Measurements from ENCODE around the gene PHLPP1.

Gene PHLPP1

DNA sequence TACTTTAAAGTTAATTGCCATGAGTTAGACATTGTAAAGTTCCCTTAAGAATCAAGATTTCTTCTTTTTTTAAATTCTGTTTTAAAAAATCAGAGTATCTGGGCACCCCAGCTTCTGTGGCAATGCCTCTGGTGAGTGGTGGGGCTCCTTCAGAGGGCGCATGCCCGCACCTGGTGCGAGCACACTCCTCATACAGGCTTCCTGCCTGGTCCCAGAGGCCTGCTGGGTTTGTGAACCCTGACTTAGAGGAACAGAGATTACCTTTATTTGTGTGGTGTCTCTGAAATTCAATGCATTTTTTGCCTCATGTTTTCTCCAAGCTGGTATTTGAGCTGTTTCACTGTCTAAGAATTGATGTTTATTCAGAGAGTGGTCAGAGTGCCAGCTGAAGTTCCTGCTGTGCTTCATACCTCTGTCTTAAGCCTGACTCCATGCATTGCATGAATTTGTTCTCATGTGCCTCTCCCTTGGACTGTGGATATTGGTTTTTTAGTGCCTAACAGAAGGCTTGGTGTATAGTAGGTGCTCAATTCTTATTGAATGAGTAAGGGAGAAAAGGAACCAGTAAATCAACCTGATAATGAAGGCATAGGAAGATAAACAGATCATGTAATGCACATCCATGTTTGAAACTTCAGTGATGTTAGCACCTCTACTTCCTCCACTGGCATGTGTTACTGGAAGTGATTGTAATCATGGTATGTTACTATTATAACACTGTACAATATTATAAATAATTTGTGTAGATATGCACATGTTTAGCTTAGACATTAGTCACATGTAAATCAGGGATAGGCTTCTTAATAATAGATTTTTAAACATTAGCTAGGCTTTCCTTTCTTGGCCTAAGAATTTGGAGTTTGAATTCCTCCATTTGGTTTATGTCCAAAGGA is 29.0 kb downstream of the PHLPP1 start:
- DNase-seq, result no peak

DNA sequence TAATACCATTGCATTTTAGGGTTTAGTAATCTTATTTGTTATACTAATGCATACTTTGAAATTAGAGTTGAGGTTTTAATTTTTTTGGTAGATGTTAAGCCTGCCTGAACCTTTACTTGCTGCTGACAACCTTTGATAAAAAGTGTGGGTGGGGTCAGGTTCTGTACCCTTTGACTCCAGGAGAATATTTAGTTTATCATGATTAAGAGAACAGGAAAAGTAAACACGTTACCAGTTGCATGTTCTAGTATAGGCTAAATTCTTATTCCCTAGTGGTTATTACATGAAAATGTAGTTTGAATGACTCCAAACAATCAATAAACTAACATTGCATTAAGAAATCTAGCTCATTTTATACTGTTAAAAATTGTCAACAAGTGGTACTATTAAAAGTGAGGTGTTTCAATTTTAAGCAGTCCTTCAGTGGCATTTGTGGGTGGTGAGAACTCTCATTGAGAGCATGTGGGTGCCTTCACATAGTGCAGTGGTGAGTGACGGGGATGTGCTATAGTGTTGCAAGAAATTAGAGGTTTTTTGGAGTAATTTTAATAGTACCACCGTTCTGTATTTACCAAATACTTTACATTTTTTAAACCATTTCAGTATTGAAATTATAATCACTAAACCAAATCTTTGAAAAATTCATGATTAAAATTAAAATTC is 29.9 kb downstream of the PHLPP1 start:
- DNase-seq, result no peak

DNA sequence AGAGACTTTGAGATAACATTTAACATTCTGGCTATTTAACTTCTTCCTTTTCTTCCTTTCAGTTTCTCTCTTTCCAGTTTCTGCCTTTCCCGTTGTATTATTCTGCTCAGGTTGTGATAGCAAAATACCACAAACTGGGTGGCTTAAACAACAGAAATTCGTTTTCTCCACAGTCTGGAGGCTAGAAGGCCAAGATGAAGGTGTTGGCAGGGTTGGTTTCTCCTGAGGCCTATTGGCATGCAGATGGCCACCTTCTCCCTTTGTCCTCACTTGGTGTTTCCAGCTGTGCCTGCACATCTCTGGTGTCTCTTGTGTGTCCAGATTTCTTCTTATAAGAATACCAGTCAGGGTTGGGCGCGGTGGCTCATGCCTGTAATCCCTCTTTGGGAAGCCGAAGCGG is 34.0 kb downstream of the PHLPP1 start:
- DNase-seq, result no peak

DNA sequence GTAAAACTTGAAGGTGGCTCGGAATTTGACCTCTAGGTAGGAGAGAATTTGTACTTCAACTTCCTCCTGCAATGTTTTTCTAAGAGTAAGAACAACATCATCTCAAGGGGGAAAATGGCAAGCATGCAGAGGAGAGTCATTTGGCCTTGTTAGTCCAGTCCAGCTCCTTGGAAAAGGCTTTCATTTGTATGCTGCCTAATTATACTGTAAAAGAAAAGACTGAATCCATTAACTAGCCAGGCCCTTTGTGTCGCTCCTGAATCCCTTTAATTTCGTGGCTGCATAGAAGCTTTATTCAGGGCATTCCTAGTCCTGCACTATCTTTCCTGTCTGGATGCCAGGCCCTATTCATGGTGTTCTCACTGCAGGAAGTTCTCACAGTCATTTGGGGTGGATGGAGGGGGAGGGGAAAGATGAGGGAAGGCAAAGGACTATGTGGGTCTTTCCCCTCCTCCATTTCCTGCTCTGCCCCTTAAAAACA is 36.0 kb downstream of the PHLPP1 start:
- no peak for DNase-seq

DNA sequence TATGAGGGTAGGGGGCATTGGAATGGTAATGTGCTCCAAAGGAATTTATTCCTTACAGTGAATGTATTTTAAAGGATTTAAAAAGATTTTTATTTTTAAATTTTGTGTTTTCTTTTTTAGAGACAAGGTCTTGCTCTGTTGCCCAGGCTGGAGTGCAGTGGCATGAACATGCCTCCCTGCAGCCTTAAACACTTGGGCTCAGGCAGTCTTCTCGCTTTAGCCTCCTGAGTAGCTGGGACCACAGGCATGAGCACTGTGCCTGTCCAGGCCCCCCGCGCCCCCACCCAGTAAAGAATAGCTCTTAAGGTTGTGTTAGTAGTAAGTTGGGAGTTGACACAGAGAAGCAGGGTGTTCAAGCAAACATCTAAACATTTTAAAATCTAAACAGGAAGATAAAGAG is 36.6 kb downstream of the PHLPP1 start:
- no peak for DNase-seq

DNA sequence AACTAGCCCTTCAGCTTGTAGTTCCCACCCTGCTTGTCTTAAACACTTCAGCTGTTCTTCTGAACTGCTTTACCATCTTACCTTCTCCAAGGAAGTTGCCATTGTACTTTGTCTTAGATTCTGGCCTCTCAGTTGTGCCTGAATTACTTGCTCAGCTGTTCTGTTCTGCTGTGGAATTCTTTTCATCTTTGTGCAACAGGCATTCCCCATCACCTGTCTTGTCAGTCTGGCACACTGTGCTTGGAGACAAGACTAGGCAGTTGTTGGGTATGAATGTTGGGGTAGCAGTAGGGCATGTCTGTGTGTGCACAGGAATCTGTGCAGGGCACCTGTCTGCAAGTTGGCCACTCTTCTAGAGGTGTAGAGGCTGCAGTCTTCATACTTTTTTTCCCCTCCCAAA is 38.7 kb downstream of the PHLPP1 start:
- no peak for DNase-seq

DNA sequence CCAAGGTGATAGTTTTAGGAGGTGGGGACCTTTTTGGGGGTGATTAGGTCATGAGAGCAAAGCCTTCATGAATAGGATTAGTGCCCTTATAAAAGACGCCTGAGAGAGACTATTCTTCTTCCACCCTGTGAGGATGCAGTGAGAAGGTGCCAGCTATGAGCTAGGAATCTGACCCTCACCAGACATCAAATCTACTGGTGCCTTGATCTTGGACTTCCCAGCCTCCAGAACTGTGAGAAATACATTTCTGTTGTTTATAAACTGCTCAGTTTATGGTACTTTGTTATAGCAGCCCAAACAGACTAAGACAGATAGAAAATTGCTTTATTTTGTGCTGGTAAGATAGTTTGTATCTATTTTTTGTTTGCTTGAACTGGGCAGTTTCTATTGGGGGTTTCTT is 40.1 kb downstream of the PHLPP1 start:
- DNase-seq, result no peak

DNA sequence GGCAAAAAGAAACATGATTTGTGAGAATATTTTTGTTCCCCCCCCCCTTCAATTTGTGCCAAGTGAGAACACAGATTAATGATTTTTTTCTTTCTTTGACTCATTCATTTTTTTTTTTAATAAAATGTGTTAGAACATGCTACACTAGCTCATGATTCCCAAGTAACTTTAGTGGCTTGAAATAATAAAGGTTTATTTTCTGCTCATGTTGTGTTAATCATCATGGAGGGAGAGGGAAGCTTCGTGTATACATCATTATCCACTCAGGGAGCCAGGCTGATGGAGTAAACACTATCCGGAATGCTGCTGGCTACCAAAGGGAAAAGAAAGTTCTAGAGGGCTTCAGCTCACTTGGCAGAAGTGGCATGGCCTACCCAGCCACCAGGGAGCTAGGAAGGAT is 40.6 kb downstream of the PHLPP1 start:
- no peak for DNase-seq

DNA sequence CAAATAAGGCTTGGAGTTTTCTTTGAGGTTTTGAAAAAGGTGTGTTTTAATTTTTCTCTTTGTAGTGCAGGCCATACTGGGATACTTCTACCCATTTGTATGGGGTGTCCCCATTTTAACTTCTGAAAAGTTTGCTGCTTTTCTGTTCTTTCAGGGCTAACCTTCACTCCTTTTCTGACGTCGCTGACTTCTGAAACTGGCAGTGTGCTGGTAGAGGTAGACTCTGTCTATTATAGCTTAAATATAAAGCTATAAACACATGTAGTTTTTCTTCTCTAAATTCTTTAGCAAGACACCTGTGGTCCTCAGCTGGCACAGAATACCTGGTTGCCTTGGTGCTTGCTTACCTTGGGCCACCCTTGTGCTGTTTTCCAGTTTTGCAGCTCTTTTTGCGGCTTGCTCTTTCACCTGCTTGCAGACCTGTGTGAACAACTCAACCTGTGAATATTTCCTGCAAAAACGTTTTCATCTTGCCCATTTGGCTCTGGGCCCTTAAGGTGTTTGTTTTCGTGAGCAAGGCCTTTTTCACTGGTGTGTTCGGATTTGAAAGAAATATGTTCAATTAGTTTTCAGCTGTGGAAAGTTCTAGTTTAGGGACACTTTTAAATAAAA is 42.2 kb downstream of the PHLPP1 start:
- no peak for DNase-seq

DNA sequence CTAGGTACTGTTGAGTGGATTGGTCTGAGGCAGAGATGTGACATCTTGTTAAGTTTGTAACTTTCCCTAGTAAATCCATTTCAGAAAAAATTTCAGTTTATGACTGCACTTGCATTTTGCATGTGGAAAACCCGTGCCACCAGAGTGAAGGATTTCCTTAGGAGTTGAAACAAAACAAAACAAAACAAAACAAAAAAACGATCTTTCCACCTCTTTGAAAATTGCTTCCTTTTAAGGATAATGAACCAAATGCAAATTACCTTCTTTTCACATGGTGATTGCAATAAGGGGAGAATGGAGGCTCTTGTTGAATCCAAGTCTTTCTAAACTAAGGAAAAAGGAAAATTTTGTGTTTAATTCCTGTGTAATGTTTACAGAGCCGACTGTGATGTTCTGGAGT is 43.2 kb downstream of the PHLPP1 start:
- DNase-seq, result no peak

DNA sequence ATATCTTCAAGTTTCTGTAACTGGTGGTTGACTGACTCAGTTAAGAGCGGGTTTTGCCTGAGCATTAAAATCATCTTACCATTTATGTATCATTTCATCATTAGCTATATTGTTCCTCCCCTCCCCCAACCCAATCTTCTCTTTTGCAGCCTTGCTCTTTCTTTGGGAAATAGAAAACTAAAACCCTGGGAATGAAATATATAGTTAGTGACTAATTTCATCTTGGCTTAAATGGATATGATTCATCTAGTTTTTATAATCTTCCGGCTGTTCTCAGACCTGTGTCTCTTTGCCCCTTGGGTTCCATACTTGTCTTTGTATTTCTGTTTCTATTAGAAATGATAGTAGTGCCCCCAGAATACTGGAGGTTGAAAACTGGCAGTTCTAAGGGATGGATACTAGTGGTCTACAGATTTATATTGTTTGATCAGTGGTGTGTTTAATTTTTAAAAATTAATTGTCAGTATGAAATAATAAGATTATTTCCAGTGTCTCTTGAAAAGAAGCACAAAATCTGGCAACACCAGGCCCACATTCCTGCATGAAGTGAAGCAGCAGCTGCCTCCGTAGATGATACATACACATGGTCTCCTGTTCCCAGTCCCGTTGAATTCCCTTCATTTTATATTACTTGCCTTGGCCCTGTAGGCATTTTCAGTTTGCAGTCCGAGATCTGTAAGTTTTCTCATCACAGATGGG is 44.5 kb downstream of the PHLPP1 start:
- DNase-seq, result no peak

DNA sequence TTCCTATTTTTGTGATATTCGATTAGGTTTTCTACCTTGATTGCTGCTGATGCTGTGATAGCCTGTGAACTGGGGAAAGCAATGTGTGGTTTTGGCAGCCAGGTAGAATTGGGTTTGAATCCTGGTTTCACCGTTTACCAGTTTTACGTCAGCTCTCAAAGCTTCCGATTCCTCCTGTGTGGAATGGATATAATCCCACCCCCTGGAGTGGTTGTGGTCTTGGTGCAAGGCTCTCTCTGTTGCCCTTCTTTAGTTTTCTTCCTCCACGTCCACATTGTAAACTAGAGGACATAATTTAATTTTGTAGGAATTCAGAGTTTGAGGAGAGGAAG is 45.0 kb downstream of the PHLPP1 start:
- no peak for DNase-seq

DNA sequence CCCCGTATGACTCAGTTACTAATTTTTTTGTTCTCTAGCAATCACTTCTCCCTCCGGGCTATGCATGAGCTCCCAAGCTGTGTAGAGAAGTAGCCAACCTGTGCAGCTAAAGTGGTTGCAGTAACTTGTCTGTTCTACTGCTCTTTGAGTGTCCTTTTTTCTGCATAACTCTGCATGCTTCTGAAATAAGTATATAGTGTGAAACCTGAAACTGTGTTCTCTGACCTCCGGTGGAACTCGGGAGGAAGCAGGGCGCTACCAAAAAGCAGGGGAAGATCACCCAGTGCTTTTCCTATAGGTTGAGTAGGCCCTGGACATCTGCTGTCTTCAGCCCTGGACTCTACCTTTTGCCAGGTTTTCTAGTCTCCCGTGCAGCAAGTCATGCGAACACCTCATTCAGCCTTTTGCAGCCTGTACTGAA is 47.8 kb downstream of the PHLPP1 start:
- DNase-seq, result no peak

DNA sequence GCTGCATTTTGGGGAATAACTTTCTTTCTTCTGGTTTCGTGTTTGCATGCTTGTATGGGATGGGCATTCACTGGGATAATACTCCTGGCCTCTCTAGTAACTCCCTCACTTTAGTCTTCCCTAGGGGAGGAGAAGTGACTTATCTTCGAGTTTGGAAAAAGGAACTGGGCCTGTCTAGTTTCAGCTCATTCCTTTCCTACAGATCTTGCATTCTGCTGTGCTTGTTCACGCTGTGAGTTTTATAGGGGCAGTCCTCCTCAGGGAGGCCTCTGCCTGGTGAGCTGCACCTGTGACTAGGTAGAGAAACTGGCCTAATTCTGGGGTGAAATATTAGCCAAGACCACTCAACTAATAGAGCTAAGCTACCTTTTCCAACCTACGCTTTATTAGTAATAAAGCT is 50.9 kb downstream of the PHLPP1 start:
- DNase-seq, result no peak

DNA sequence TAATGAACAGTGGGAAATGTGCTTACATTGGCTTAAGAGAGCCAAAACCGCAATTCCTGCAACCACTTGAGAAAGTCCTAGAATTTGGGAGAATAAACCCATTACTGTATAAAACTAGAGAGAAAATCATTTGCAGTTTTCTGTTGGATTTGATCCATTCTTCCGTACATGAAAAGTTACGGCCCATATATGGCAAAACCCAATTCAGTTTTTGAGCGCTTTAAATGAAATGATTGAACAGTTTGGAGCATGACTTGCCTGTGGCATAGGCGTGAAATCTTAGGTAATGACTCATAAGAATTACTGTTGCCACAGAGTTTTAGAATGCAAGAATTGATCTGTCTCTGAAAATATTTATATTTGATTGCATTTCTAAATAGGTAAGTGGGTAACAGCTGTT is 52.0 kb downstream of the PHLPP1 start:
- DNase-seq, result no peak

DNA sequence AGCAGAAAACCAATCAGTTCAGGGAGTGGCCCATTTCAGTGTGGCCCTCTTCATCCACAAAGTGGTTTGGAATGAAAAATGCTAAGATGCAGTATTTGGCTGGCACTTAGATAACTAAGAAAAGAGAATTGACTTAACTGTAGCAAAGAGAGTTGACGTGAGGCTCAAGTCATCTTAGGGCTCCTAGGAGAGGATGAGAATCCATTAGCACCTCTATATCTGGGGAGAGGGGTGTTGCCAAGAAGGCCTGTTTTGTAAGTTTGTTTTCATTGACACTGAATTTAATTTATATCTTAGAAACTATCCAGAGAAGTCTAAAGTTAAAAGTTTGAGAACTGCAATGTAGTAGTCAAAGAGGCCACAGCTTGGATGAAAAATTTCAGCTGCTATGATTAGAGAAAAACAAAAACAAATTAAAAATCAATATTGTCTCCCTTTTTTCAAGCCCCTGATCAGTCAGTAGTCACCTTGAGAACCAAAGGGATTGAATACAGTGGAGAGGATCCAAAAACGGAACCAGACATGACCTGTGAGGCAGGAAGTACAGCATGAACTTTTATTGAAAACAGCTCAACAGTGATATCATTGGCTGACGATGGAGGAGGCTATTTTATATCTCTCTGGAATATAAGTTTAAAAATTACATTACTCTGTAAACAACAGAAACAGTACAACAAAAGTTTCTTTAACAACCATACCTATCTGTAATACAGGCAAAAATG is 52.7 kb downstream of the PHLPP1 start:
- no peak for DNase-seq

DNA sequence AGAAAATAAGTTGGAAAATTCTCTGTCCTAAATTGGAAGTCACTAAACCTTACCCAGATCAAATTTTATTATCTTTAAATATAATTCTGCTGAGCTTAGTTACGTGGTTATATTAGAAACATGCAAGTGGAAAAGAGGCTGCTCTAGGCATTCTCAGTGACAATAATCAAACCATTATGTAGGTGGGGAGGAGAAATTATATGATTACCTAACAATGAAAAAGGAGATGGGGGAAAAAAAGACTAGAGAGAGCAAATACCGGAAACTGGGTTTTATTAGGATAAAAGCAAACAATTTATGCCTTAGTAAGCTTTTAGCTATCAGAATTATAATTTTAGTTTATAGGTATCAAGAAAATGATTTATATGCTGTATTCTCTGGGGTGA is 53.2 kb downstream of the PHLPP1 start:
- no peak for DNase-seq

DNA sequence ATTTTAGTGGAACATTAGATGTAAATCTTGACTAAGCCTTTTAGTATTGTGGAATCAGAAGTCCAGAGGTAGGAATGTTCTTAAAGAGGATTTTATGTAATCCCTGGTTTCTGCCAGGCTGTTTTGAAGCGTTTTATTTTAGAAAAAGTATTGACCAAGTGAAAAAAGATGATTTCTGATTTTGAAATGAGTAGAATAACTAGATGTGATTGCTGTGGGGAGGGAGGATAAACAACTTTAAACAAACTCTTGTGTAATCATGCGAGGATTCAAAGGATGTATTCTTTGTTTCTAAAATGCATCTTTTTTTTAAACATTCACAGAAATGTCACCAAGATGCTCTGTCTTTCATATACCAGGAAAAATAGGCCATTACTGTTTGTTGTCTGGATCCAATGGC is 53.9 kb downstream of the PHLPP1 start:
- no peak for DNase-seq

DNA sequence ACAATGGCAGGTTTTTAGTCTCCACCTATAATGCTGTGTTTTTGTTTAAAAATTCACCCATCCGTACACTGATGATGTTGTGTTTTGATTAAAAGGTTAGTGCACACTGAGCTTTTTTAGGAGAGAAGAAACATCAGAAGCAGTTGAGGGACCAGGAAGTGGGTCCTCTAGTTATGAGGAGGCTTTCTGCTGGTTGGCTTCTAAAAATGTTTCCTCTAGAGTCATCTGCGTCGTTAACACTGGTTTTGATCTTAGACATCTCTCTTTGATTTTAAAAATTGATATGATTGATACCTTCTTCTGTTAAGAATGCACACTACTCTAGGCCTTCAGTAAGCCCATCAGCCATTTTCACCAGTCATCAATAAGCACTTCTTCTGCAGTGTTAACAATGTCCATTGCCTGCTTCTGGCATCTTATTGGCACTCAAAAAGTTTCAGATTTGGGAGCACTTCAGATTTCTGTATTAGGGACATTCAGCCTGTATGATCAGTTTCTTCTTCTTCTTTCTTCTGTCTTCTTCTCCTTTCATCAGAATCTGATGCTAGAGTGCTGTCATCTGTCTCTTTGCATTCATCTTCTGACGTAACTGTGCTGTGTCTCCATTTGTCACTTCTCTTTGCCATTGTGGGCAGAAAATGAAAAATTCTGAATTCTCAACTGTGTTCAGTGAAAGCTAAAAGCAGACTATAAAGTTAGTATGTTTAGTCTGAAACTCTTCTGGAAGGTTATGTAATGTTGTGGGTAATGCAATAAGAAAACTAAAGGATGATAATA is 56.3 kb downstream of the PHLPP1 start:
- no peak for DNase-seq

DNA sequence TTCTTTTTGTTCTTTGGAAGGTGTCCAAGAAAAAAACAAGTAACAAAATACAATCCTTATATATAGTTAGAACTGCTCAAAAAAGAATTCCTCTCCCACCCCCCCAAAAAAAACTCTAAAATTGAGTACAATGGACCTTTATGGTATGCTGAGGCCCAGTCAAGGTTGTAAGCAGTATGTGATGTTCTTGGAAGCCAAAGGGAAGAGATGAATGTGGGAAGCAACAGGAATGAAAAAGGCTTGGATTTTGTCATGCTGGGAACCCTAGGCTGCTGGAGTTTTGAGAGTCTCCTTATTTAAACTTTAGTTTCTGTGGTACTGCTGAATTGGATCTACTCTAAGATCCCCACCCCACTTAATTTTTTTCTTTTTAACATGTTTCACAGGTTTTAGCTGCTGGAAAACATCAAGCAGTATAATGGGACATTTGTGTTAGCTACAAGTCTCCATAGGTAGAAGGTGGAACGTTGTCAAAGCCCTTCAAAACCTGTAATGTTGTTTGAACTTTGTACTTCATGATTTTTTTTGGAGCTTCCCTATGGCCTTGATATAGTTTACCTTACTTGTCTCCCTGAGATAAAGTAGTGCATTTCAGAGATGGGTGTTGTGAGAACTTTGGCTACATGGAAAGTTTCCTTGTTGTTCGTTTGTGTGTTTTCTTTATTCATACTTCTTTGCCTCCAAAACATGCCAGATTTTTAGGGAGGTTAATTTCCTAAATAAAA is 57.7 kb downstream of the PHLPP1 start:
- DNase-seq, result no peak

DNA sequence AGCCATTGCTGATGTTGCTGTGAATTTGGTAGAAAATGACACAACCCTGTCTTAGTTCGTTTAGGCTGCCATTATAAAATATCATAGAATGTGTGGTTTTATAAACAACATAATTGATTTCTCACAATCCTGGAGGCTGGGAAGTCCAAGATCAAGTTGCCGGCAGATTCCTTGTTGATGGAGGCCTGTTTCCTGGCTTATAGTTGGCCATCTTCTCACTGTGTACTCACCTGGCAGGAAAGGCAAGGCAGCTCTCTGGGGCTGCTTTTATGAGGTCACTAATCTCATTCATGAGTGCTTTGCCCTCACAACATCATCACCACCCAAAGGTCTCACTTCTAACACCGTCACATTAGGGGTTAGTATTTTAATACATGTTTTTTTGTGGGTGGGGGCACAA is 58.4 kb downstream of the PHLPP1 start:
- no peak for DNase-seq
